ENCODE measurements around the gene THBS2. TPM values are rescaled to one million over a fixed set of nuclear protein-coding genes. Genes with fewer than 3 reads are reported as not detected.

THBS2 gene
- total RNA-seq, 1 experiment from 2014 or later, result 0.39 TPM

DNA sequence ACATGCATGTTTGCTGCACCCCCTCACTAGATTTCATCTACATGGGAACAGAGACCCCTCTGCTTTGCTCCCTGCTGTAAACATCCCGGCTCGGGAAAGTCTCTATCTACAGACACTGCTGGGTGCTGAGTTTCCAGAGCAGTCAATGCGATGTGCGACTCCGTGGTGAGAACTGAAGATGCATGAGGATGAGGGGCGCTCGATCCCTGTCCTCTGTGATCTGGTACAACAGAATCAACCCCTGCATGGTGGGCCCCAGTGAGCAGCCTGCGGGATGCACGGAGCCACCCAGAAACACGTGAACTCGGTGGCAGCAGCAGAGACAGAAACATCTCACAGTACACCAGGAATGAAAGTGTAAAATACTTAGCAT is 83.1 kb downstream of the THBS2 start:
- Histone ChIP-seq H3K4me3 (replicated peaks in 1 of 2; ENCODE audit: low read depth in 1 of 2, low read length in 2 of 2) (no peak overlapping the region), H3K27me3 (ENCODE audit: insufficient read depth, low read length) (no peaks in the 10 kb centered on the region), H3K4me1 (ENCODE audit: control insufficient read depth in 1 of 2, insufficient read depth in 2 of 2, low read length in 2 of 2) (peaks cover 24 to 75% of the 10 kb centered on the region in 2 experiments), H3K79me2 (ENCODE audit: insufficient read depth, low read length) (no peaks in the 10 kb centered on the region), H3K9me3 (ENCODE audit: control insufficient read depth in 1 of 2, insufficient read depth in 1 of 2, low read depth in 1 of 2, low read length in 2 of 2) (no peaks in the 10 kb centered on the region), H3K9me2 (ENCODE audit: insufficient read depth) (no peaks in the 10 kb centered on the region), H4K20me1 (ENCODE audit: insufficient read depth) (no peaks in the 10 kb centered on the region), H3K36me3 (ENCODE audit: control insufficient read depth in 1 of 2, insufficient read depth in 2 of 2, low read length in 2 of 2) (no peaks in the 10 kb centered on the region), H3K27ac (ENCODE audit: low read depth, low read length) (no peak overlapping the region), H3K9ac (ENCODE audit: low read length) (no peak overlapping the region), H2AFZ (ENCODE audit: low read depth, low read length, poor library complexity, severe bottlenecking) (no peak overlapping the region), H3K4me2 (ENCODE audit: low read length) (no peak overlapping the region)
- CTCF ChIA-PET, result no interaction called here
- intact Hi-C loops (cut with micrococcal nuclease), result no loop called here
- DNase-seq (ENCODE audit: low read depth, low spot score) (no peak), ATAC-seq (no peak)
- no peak for TF ChIP-seq YY1 (IDR thresholded peaks at IDR 0.05; ENCODE audit: extremely low read depth, insufficient replicate concordance, low read depth, low read length)
- TF ChIP-seq CBX3 (IDR thresholded peaks at IDR 0.05; ENCODE audit: low read depth), result no peak
- no peak for TF ChIP-seq JUND (IDR thresholded peaks at IDR 0.05)
- TF ChIP-seq ZNF274 (IDR thresholded peaks at IDR 0.05; ENCODE audit: low read depth, low read length), result no peak
- TF ChIP-seq, protein P1, sequence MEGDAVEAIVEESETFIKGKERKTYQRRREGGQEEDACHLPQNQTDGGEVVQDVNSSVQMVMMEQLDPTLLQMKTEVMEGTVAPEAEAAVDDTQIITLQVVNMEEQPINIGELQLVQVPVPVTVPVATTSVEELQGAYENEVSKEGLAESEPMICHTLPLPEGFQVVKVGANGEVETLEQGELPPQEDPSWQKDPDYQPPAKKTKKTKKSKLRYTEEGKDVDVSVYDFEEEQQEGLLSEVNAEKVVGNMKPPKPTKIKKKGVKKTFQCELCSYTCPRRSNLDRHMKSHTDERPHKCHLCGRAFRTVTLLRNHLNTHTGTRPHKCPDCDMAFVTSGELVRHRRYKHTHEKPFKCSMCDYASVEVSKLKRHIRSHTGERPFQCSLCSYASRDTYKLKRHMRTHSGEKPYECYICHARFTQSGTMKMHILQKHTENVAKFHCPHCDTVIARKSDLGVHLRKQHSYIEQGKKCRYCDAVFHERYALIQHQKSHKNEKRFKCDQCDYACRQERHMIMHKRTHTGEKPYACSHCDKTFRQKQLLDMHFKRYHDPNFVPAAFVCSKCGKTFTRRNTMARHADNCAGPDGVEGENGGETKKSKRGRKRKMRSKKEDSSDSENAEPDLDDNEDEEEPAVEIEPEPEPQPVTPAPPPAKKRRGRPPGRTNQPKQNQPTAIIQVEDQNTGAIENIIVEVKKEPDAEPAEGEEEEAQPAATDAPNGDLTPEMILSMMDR (IDR thresholded peaks at IDR 0.05 in 2 of 3, conservative IDR thresholded peaks at IDR 0.05 in 1 of 3; ENCODE audit: borderline replicate concordance in 1 of 3, insufficient read depth in 1 of 3, low read depth in 2 of 3, low read length in 2 of 3), result no peak
- TF ChIP-seq, protein P2, sequence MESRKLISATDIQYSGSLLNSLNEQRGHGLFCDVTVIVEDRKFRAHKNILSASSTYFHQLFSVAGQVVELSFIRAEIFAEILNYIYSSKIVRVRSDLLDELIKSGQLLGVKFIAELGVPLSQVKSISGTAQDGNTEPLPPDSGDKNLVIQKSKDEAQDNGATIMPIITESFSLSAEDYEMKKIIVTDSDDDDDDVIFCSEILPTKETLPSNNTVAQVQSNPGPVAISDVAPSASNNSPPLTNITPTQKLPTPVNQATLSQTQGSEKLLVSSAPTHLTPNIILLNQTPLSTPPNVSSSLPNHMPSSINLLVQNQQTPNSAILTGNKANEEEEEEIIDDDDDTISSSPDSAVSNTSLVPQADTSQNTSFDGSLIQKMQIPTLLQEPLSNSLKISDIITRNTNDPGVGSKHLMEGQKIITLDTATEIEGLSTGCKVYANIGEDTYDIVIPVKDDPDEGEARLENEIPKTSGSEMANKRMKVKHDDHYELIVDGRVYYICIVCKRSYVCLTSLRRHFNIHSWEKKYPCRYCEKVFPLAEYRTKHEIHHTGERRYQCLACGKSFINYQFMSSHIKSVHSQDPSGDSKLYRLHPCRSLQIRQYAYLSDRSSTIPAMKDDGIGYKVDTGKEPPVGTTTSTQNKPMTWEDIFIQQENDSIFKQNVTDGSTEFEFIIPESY (IDR thresholded peaks at IDR 0.05; ENCODE audit: extremely low read depth, insufficient replicate concordance, low read length), result no peak
- TF ChIP-seq TCF7L2 (IDR thresholded peaks at IDR 0.05; ENCODE audit: borderline replicate concordance, extremely low read depth, insufficient read depth, insufficient read length), result no peak
- BruUV-seq (replicated peaks), result no TSS peak
- RAD21 ChIA-PET (ENCODE audit: low non-redundant PET in 1 of 2, low total read pairs in 2 of 2, uncharacterized antibody in 2 of 2, unreplicated experiment in 2 of 2), result no interaction called here
- POLR2A ChIA-PET, result no interaction called here

Data from HCT116 (cell line).